GM18951 (cell line): Measurements from ENCODE around the gene HCRT.
"Not testable (repeated sequence)": the region's sequence is repeated elsewhere in the genome, so short reads cannot be mapped to it uniquely, and the experiment has no call there.

Experiments used
- POLR2A ChIP-seq: IDR thresholded peaks from 4 replicates; pipeline ENCODE4 v1.6.1; 2011; ENCODE audit warnings: mild to moderate bottlenecking; ENCODE audit not compliant: insufficient read length, insufficient read depth; ENCODE audit errors: extremely low read depth
- in situ Hi-C: fragments of 300-500 bp; cut with MboI; formaldehyde crosslinking; loops from one replicate; pipeline ENCODE4 v1.12.0; 2022; ENCODE audit warnings: low sequenced_read_pairs, mixed read lengths, inconsistent platforms; ENCODE audit not compliant: unreplicated experiment

Gene HCRT

GRCh38 chr17:42184713-42185620 is at the start of gene HCRT:
Gene HCRT, minus strand, starts transcription at chr17:42185452. Its CDS starts 87 bp downstream, at chr17:42185365.
- in situ Hi-C loops, result no loop called here
- TF ChIP-seq POLR2A, result no peak

GRCh38 chr17:42233994-42234393 is 48.7 kb upstream of the HCRT start:
- in situ Hi-C loops, result no loop called here
- TF ChIP-seq POLR2A, result no peak

GRCh38 chr17:42233156-42233555 is 47.9 kb upstream of the HCRT start:
- in situ Hi-C loops, result no loop called here
- TF ChIP-seq POLR2A, result no peak

DNA sequence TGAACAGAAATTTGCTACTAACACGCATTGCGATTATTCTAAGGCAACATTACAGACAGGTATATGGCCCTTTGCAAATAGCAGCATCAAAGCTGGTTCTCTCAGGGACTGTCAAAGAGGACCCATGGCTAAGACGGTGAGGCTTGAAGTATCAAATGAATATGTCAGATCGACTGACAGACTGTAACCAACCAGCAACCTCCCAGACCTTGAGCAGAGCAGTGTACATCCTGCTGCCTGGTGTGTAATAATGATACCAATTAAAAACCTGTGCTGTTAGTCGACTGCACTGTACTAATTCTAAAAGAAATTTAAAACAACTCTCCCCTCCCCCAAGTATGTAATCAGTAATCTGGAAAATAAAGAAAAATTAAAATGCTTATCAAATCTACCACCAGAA is 45.0 kb upstream of the HCRT start:
- in situ Hi-C loops, result no loop called here
- no peak for TF ChIP-seq POLR2A

GRCh38 chr17:42227849-42228700 is 42.8 kb upstream of the HCRT start:
- in situ Hi-C loops, result no loop called here
- no peak for TF ChIP-seq POLR2A

DNA sequence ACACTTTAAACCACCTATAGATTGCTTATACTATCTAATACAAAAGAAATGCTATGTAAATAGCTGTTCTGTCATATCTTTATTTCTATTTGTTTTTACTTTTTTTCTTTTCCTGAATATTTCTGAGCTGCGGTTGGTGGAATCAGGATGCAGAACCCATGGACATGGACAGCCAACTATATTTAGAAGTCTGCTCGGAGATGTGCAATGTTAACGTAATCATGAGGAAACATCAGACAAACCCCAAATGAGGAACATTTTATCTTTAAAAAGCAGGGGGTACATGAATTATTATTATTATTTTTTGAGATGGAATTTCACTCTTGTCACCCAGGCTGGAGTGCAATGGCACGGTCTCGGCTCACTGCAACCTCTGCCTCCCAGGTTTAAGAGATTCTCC is 40.4 kb upstream of the HCRT start:
- in situ Hi-C loops, result no loop called here

DNA sequence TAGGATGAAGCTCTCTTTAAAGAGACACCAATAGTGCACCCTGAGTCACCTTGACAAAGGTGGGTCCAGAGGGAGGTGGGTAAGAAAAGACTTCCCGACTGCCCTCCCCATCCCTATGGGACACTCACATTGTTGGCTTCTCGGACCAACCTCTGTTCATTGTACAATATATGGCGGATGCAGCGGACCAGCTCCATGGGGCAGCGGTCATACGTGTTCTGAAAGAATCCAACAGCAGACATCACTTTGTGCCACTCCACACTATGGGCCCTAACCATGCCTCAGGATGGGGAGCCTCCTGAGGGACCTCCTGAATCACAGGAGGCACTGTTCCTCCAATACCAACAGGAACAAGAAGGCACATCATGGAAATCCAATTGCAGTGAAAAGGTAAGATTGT is 39.4 kb upstream of the HCRT start:
- in situ Hi-C loops, result no loop called here
- TF ChIP-seq POLR2A, result no peak

More for the DNA sequence above, 40.4 kb upstream of the HCRT start:
- TF ChIP-seq POLR2A, result no peak

DNA sequence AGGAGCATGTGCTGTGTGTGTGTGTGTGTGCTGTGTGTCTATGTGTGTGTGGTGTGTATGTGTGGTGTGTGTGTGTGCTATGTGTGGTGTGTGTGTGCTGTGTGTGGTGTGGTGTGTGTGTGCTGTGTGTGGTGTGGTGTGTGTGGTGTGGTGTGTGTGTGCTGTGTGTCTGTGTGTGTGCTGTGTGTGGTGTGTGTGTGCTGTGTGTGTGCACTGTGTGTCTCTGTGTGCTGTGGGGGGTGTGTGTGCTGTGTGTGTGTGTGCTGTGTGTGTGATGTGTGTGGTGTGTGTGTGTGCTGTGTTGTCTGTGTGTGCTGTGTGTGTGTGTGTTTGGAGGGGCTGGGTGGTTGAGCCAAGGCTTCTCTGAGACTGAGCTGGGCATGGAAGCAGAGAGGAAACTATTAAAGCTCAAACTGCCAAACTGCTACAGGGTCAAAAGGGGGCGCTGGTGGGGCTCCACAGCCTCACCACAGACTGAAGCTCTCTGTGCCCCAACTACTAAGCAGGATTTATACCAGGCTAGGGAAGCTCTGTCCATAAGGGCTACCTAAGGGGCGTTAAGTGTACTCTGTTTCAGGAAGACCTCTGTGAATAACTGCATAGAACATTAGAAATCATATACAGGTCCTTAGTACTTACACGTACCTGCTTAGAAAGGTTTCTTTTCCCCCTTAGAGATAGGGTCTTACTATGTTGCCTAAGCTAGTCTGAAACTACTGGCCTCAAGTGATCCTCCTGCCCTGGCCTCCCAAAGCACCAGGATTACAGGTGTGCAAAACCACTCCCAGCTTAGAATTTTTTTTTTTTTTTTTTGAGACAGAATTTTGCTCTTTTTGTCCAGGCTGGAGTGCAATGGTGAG is 36.9 kb upstream of the HCRT start:
- in situ Hi-C loops, result no loop called here
- no peak for TF ChIP-seq POLR2A

GRCh38 chr17:42219280-42219679 is 34.0 kb upstream of the HCRT start:
- in situ Hi-C loops, result not testable (repeated sequence)

DNA sequence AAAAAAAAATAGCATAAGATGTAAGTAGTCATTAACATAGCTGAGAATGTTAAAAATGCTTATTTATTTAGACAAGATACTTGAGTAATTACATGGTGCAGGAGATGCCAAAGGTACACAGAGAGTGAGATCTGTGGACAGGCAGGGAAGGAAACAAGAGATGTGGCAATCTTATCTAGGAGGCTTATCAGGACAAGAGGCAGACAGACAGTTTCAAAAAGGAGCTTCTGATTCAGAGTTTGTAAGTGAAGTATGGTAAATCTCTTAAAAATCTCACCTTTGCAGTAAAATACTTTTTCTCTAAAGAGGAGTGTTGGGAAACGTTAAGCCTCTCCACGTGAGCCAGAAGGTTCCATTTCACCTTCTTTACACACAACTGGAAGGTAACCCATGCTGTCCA is 28.9 kb upstream of the HCRT start:
- no peak for TF ChIP-seq POLR2A
- in situ Hi-C loops, result no loop called here

- TF ChIP-seq POLR2A, result no peak
- in situ Hi-C loops, result no loop called here
Observed at GRCh38 chr17:42212382-42212781, 27.1 kb upstream of the HCRT start.

- in situ Hi-C loops, result not testable (repeated sequence)
Observed at GRCh38 chr17:42211921-42212341, 26.7 kb upstream of the HCRT start.

DNA sequence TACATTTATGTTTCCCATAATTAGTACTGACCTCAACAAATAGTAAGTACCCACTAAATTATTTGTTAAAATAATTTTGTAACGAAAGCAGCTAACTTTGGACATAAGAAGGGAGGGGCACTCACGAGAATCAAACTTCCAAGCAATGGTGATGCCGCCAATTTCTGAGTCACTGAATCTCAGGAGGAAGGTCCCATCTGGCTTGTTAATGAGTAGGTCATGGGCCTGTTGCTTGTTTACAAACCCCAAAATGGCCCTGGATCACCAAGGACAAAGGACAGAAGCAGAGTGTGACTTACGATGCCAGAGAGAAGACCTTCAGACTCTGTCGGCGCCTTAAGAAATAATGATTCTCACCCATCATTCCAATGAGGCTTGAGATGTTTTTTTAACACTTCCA is 24.8 kb upstream of the HCRT start:
- no peak for TF ChIP-seq POLR2A
- in situ Hi-C loops, result no loop called here

- in situ Hi-C loops, result not testable (repeated sequence)
Observed at GRCh38 chr17:42206153-42206612, 20.9 kb upstream of the HCRT start.
